C4-2B (cell line): ENCODE measurements around the gene NRXN3.

Experiments used
- H3K27ac ChIP-seq: fragments of 450-650 bp; 2 replicates; pipeline ENCODE4 v1.5.1; 2017
- ZFX ChIP-seq: fragments of 450-650 bp; IDR thresholded peaks from 2 replicates; pipeline ENCODE4 v1.6.1; 2017
- TF ChIP-seq, protein P1 (sequence below): fragments of 450-650 bp; conservative IDR thresholded peaks from 2 replicates; pipeline ENCODE4 v1.5.1; 2017; ENCODE audit warnings: mild to moderate bottlenecking

Gene NRXN3

DNA sequence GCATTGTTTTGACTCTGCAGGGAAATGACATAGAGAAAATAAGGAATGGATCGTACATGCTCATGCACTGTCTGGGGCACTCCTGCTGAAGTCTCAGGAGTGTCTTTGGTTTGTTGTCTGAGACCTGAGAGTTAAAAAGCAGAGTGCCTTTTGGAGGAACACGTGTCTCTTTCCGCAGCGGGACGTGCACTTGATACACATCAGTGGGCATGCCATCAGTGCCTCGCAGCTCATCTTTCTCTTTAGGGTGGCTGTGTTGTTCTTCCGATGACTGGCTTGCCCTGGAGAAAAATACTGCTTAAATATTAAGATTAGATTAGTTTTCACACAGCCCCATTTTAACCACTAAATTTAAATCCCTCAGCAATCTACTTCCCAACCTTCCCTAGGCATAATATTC, 1205.2 kb downstream of the NRXN3 start:
- TF ChIP-seq, protein P1, sequence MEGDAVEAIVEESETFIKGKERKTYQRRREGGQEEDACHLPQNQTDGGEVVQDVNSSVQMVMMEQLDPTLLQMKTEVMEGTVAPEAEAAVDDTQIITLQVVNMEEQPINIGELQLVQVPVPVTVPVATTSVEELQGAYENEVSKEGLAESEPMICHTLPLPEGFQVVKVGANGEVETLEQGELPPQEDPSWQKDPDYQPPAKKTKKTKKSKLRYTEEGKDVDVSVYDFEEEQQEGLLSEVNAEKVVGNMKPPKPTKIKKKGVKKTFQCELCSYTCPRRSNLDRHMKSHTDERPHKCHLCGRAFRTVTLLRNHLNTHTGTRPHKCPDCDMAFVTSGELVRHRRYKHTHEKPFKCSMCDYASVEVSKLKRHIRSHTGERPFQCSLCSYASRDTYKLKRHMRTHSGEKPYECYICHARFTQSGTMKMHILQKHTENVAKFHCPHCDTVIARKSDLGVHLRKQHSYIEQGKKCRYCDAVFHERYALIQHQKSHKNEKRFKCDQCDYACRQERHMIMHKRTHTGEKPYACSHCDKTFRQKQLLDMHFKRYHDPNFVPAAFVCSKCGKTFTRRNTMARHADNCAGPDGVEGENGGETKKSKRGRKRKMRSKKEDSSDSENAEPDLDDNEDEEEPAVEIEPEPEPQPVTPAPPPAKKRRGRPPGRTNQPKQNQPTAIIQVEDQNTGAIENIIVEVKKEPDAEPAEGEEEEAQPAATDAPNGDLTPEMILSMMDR, result no peak
- no peak for TF ChIP-seq ZFX
- H3K27ac ChIP-seq, result no peak overlapping the region

DNA sequence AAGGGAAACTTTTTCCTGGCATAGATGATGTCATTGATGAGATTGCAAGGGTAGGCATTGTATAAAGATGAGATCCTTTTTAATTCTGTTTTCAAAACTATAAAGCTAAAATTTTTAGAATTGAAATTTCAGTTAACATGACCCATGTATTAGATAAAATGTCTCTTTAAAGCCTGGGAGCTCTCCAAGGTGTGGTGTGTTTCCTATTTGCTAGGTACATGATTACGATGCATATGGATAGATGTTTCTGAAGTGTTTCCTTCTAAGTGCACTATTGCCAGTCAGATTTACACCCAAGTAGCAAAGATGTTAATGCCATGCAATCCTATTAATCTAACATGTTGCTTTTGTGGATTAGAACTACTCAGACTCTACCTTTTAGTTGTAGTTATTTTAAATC, 1206.4 kb downstream of the NRXN3 start:
- no peak overlapping the region for H3K27ac ChIP-seq
- TF ChIP-seq ZFX, result no peak
- TF ChIP-seq, protein P1, result no peak

DNA sequence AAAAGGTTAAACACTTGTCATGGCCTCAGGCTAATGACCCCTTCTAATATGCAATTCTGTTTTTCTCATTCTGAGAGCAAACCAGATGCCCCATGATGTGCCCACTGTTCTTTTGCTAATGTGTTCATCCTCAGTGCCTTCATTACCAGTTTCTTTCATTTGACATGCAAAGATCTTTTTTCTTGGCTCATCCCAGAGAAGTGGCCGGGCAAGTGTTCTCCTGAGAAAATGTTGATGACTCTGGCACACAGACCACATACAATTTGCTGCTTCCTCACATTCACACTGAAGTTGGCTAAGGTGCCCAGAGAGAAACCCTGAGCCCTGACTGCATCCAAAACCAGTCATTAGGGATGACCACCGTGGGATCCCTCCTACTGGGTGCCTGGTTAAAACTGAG, 1207.8 kb downstream of the NRXN3 start:
- no peak overlapping the region for H3K27ac ChIP-seq
- TF ChIP-seq ZFX, result no peak
- TF ChIP-seq, protein P1, result no peak

DNA sequence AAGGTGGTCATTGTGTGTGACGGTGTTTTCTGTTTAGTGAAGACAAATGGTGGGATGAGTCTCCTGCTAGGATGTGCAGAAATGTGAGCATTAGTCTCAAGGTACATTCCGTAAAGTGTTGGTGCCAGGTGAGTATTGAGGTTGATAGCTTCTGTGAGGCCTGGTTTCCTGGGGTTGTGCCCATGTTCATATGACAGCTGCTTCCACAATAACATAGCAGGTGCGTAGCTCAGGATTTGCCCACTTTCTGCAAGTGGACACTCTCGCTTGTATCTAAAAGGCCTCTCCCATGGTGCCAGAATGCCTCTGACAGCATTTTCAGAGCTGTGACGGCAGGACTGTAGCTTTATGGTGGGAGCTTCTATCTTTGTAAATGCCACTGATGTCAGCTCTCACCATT, 1209.1 kb downstream of the NRXN3 start:
- no peak overlapping the region for H3K27ac ChIP-seq
- TF ChIP-seq, protein P1, result no peak
- TF ChIP-seq ZFX, result no peak

DNA sequence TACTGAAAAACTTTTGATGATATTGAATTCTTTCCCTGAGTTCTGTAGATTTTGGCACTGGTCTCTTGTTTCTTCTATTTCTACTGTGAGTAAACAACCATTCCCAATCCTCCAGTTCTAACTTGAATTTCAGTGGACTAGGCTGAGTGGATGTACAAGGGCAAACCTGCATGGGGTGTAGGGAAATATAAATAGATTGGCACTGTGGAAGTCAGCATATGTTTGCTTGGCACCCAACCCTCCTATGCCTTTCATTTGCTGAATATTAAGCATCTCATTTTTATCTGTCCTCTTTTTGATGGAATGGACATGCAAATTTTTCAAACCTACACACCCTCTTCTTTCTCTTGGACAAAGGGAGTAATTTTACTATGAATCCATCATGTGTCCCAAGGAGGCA, 1212.9 kb downstream of the NRXN3 start:
- no peak overlapping the region for H3K27ac ChIP-seq
- no peak for TF ChIP-seq ZFX
- TF ChIP-seq, protein P1, result no peak

DNA sequence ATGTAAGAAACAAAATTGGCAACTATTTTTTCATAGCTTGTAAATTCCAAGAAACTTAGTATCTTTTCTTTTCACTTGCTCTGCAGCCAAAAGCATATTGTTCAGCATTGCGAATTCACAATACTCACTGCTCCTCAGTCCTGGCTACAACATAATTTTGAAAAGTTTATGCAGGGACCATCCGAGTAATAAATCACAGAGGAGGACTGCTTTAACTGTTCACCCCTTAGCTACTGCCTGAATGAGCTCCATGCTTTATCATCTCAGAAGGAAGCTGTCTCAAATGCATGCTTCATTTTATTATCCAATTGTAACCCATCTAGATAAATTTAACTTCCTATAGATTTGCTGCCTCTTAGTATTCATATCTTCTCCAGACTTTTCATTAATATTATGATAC, 1213.3 kb downstream of the NRXN3 start:
- H3K27ac ChIP-seq, result no peak overlapping the region
- no peak for TF ChIP-seq ZFX
- TF ChIP-seq, protein P1, result no peak

DNA sequence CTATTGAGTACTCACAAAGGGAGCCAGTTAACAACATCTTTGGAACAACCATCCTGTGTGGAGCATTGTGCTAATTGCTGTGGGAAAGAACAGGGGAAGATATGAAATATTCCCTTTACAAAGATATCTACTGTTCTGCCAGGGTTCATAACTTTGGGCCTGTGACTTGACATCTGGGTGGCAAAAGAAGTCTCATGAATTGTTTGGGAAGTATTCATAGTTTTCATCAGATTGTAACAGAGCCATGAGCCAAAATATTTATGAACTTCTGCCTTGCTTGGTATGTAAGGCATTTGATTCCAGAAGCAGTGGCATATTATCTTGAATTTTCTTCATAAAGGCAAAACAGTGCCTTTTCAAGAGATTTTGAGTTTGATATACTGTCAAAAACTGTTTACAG, 1224.9 kb downstream of the NRXN3 start:
- no peak overlapping the region for H3K27ac ChIP-seq
- no peak for TF ChIP-seq ZFX
- TF ChIP-seq, protein P1, result no peak
